ENCODE results near the gene SPECC1.
"Not testable (repeated sequence)": the region's sequence is repeated elsewhere in the genome, so short reads cannot be mapped to it uniquely, and the experiment has no call there.

SPECC1 gene

GRCh38 chr17:20010936-20011335 lies 1.8 kb downstream of the SPECC1 start:
- no peak for DNase-seq (ENCODE audit: low spot score)

GRCh38 chr17:20012017-20012536 lies 2.9 kb downstream of the SPECC1 start:
- DNase-seq (ENCODE audit: low spot score), result no peak

GRCh38 chr17:20016475-20016992 lies 7.4 kb downstream of the SPECC1 start:
- DNase-seq (ENCODE audit: low spot score), result not testable (repeated sequence)

- DNase-seq (ENCODE audit: low spot score), result no peak
These were observed 13.5 kb downstream of the SPECC1 start for GRCh38 chr17:20022701-20023100.

GRCh38 chr17:20026960-20027359 lies 17.8 kb downstream of the SPECC1 start:
- no peak for DNase-seq (ENCODE audit: low spot score)

- DNase-seq (ENCODE audit: low spot score), result no peak
These were observed 19.3 kb downstream of the SPECC1 start for GRCh38 chr17:20028443-20028842.

GRCh38 chr17:20032636-20033035 lies 23.5 kb downstream of the SPECC1 start:
- no peak for DNase-seq (ENCODE audit: low spot score)

GRCh38 chr17:20033415-20033814 lies 24.3 kb downstream of the SPECC1 start:
- no peak for DNase-seq (ENCODE audit: low spot score)

GRCh38 chr17:20035501-20035900 lies 26.3 kb downstream of the SPECC1 start:
- DNase-seq (ENCODE audit: low spot score), result no peak

- DNase-seq (ENCODE audit: low spot score), result not testable (repeated sequence)
These were observed 28.1 kb downstream of the SPECC1 start for GRCh38 chr17:20037286-20037685.

GRCh38 chr17:20039037-20039436 lies 29.9 kb downstream of the SPECC1 start:
- DNase-seq (ENCODE audit: low spot score), result no peak

GRCh38 chr17:20040216-20040615 lies 31.1 kb downstream of the SPECC1 start:
- DNase-seq (ENCODE audit: low spot score), result no peak

- DNase-seq (ENCODE audit: low spot score), result no peak
These were observed 33.9 kb downstream of the SPECC1 start for GRCh38 chr17:20043021-20043420.

- no peak for DNase-seq (ENCODE audit: low spot score)
These were observed 36.3 kb downstream of the SPECC1 start for GRCh38 chr17:20045476-20045875.

GRCh38 chr17:20046629-20047028 lies 37.5 kb downstream of the SPECC1 start:
- no peak for DNase-seq (ENCODE audit: low spot score)

- DNase-seq (ENCODE audit: low spot score), result no peak
These were observed 42.5 kb downstream of the SPECC1 start for GRCh38 chr17:20051624-20052023.

GRCh38 chr17:20053361-20053964 lies 44.3 kb downstream of the SPECC1 start:
- DNase-seq (ENCODE audit: low spot score), result no peak

- no peak for DNase-seq (ENCODE audit: low spot score)
These were observed 50.6 kb downstream of the SPECC1 start for GRCh38 chr17:20059728-20060188.

GRCh38 chr17:20063665-20064648 lies 54.8 kb downstream of the SPECC1 start:
- no peak for DNase-seq (ENCODE audit: low spot score)

- no peak for DNase-seq (ENCODE audit: low spot score)
These were observed 57.1 kb downstream of the SPECC1 start for GRCh38 chr17:20066253-20066652.

- DNase-seq (ENCODE audit: low spot score), result no peak
These were observed 58.6 kb downstream of the SPECC1 start for GRCh38 chr17:20067711-20068110.

GRCh38 chr17:20068445-20068844 lies 59.3 kb downstream of the SPECC1 start:
- DNase-seq (ENCODE audit: low spot score), result no peak

All from germinal center (tissue), 1 donor.